Astrocyte (in vitro differentiated cells and primary cell): ENCODE data around the gene POC1B. TPM values are rescaled to one million over a fixed set of nuclear protein-coding genes. Genes with fewer than 3 reads are reported as not detected.

Source experiments
- DNase-seq: peaks from one replicate; pipeline ENCODE4 v3.0.0-alpha.2; 2010; ENCODE audit warnings: low read depth
- FAIRE-seq: peaks from 2 replicates; lab custom pipeline; 2011; peaks lifted over from hg19 to GRCh38; lab: Jason Lieb, UNC
- H2AFZ ChIP-seq: 2 replicates; pipeline ENCODE4 v1.6.0; 2012; ENCODE audit warnings: low read depth, low read length, inconsistent platforms
- H3K27ac ChIP-seq: 2 replicates; pipeline ENCODE4 v1.5.1; 2011; ENCODE audit warnings: low read depth, low read length, inconsistent platforms
- H3K27me3 ChIP-seq: 2 replicates; pipeline ENCODE4 v1.6.0; 2011; ENCODE audit warnings: low read length, inconsistent platforms; ENCODE audit not compliant: insufficient read depth
- H3K36me3 ChIP-seq: 2 replicates; pipeline ENCODE4 v1.5.1; 2011; ENCODE audit warnings: low read length, inconsistent platforms; ENCODE audit not compliant: insufficient read depth
- H3K4me1 ChIP-seq: 2 replicates; pipeline ENCODE4 v1.5.1; 2011; ENCODE audit warnings: low read length, inconsistent platforms; ENCODE audit not compliant: insufficient read depth
- H3K4me2 ChIP-seq: 2 replicates; pipeline ENCODE4 v1.6.0; 2012; ENCODE audit warnings: low read length, inconsistent platforms
- H3K4me3 ChIP-seq: 2 replicates; pipeline ENCODE4 v1.5.1; 2011; ENCODE audit warnings: low read depth, mild to moderate bottlenecking, low read length, inconsistent platforms; ENCODE audit not compliant: insufficient read depth
- H3K79me2 ChIP-seq: 2 replicates; pipeline ENCODE4 v1.6.0; 2012; ENCODE audit warnings: mild to moderate bottlenecking, low read length, inconsistent platforms; ENCODE audit not compliant: insufficient read depth
- H3K9ac ChIP-seq: 2 replicates; pipeline ENCODE4 v1.6.0; 2012; ENCODE audit warnings: mild to moderate bottlenecking, low read length, inconsistent platforms
- H3K9me3 ChIP-seq: 2 replicates; pipeline ENCODE4 v1.5.1; 2012; ENCODE audit warnings: low read depth, mild to moderate bottlenecking, low read length, inconsistent platforms; ENCODE audit not compliant: insufficient read depth
- H4K20me1 ChIP-seq: 2 replicates; pipeline ENCODE4 v1.6.0; 2012; ENCODE audit warnings: low read length, inconsistent platforms; ENCODE audit not compliant: insufficient read depth
- H3K27ac Mint-ChIP-seq: one replicate; pipeline ENCODE4 v1.8.0; 2021; ENCODE audit warnings: mild to moderate bottlenecking, mixed read lengths; ENCODE audit not compliant: unreplicated experiment
- H3K27me3 Mint-ChIP-seq: one replicate; pipeline ENCODE4 v1.8.0; 2021; ENCODE audit warnings: low read depth, mixed read lengths; ENCODE audit not compliant: unreplicated experiment
- H3K36me3 Mint-ChIP-seq: one replicate; pipeline ENCODE4 v1.8.0; 2021; ENCODE audit warnings: low read depth, mixed read lengths; ENCODE audit not compliant: unreplicated experiment
- H3K4me1 Mint-ChIP-seq: one replicate; pipeline ENCODE4 v1.8.0; 2021; ENCODE audit warnings: low read depth, mixed read lengths; ENCODE audit not compliant: unreplicated experiment
- H3K4me3 Mint-ChIP-seq: one replicate; pipeline ENCODE4 v1.8.0; 2021; ENCODE audit warnings: mild to moderate bottlenecking, moderate library complexity, mixed read lengths; ENCODE audit not compliant: unreplicated experiment
- H3K9me3 Mint-ChIP-seq: one replicate; pipeline ENCODE4 v1.8.0; 2021; ENCODE audit warnings: mild to moderate bottlenecking, mixed read lengths; ENCODE audit not compliant: unreplicated experiment
- EZH2 ChIP-seq: IDR thresholded peaks from 2 replicates; pipeline ENCODE4 v1.6.1; 2012; ENCODE audit warnings: mild to moderate bottlenecking, low read length, inconsistent platforms; ENCODE audit not compliant: insufficient read depth
- total RNA-seq: library from RNA; stranded (reverse); gene quantifications from 2 replicates; pipeline ENCODE4 v1.2.1, GENCODE V29; 2021
- TF ChIP-seq, protein P1 (sequence below): IDR thresholded peaks from 2 replicates; pipeline ENCODE4 v1.5.1; 2011; ENCODE audit warnings: low read depth, mild to moderate bottlenecking, inconsistent platforms, low read length, moderate library complexity; ENCODE audit not compliant: insufficient read depth

The POC1B gene
- total RNA-seq, 1 donor from 2014 or later = 10.6 TPM

DNA sequence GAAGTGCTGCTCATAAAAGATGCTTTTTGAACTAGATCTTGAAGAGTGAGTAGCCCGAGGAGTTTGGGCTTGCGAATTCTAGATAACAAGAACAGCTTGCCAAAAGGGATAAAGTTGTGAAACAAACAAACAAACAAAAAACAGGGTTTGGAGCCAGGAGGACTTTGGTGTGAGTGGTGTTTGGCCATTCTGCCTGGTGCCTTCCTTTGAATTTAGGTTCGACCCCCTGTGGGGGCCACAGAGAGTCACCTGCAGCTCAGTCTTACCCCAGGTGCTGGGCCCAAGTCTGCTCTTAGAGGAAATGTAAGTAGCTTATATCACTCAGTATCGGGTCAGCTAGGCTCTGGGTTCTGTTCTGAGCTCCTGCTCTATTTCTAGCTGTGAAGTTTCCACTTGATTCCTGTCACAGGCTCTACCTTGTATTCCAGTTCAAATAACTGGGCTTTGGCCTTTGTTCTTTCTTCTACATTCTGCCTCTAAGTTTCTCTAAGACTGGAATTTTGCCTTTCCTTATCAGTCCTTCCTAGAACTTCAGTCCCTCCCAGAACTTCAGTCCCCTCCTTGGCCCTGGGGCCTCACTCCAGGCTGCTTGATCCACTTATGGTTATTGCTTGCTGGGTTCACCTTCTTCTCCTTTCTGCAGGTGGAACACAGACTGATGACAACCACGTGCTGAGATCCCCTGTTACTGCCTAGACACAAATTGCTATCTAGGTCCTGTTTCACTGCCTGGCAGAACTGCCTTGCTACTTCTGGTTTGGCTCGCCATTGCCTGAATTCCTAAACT is 153.1 kb downstream of the POC1B start:
- Histone ChIP-seq H2AFZ (no peak overlapping the region), H3K4me2 (peak overlapping the region; percentile 61), H3K4me1 (peaks cover 44% of the 10 kb centered on the region), H3K36me3 (no peaks in the 10 kb centered on the region), H3K4me3 (no peak overlapping the region), H3K9me3 (no peaks in the 10 kb centered on the region), H3K79me2 (no peaks in the 10 kb centered on the region), H3K27me3 (no peaks in the 10 kb centered on the region), H3K27ac (peak overlapping the region; percentile 0), H4K20me1 (no peaks in the 10 kb centered on the region), H3K9ac (no peak overlapping the region)
- TF ChIP-seq, protein P1, sequence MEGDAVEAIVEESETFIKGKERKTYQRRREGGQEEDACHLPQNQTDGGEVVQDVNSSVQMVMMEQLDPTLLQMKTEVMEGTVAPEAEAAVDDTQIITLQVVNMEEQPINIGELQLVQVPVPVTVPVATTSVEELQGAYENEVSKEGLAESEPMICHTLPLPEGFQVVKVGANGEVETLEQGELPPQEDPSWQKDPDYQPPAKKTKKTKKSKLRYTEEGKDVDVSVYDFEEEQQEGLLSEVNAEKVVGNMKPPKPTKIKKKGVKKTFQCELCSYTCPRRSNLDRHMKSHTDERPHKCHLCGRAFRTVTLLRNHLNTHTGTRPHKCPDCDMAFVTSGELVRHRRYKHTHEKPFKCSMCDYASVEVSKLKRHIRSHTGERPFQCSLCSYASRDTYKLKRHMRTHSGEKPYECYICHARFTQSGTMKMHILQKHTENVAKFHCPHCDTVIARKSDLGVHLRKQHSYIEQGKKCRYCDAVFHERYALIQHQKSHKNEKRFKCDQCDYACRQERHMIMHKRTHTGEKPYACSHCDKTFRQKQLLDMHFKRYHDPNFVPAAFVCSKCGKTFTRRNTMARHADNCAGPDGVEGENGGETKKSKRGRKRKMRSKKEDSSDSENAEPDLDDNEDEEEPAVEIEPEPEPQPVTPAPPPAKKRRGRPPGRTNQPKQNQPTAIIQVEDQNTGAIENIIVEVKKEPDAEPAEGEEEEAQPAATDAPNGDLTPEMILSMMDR = no peak
- DNase-seq = no peak
- H3K27me3 Mint-ChIP-seq = no peaks in the 10 kb centered on the region
- peaks cover 63% of the 10 kb centered on the region for H3K4me1 Mint-ChIP-seq
- peak overlapping the region; percentile 72 for H3K27ac Mint-ChIP-seq
- no peak overlapping the region for H3K4me3 Mint-ChIP-seq
- no peak for FAIRE-seq
- no peaks in the 10 kb centered on the region for H3K36me3 Mint-ChIP-seq
- no peaks in the 10 kb centered on the region for H3K9me3 Mint-ChIP-seq

DNA sequence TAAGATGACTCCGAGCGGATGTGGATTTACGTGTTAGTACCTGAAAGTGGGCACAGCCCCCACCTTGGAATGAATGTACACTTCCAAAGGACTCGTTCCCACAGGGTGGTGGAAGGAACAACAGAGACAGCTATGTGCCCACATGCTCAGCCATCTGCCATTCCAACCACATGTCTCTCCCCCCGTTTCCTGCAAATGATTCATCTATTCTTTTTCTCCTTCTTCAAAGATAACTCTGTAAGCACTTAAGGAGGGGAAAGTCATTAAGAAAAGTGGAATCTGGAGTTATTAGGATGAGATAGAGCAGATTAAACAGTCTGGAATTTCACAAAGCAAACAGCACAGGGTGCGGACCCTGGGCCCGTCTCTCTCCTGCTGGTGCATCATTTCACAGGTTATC is 155.0 kb downstream of the POC1B start:
- H3K36me3 Mint-ChIP-seq = no peaks in the 10 kb centered on the region
- H3K4me3 Mint-ChIP-seq = peak overlapping the region; percentile 28
- no peak overlapping the region for H2AFZ ChIP-seq
- FAIRE-seq (peak; percentile 75), DNase-seq (peak; percentile 97)
- no peaks in the 10 kb centered on the region for H3K27me3 Mint-ChIP-seq
- peak overlapping the region; percentile 77 for H3K27ac Mint-ChIP-seq
- peaks cover 57% of the 10 kb centered on the region for H3K4me1 Mint-ChIP-seq
- peaks cover 38% of the 10 kb centered on the region for H3K4me1 ChIP-seq
- H3K27me3 ChIP-seq = no peaks in the 10 kb centered on the region
- H3K9me3 Mint-ChIP-seq = no peaks in the 10 kb centered on the region
- no peaks in the 10 kb centered on the region for H4K20me1 ChIP-seq
- peak overlapping the region; percentile 7 for H3K9ac ChIP-seq
- no peaks in the 10 kb centered on the region for H3K79me2 ChIP-seq
- H3K4me2 ChIP-seq = peak overlapping the region; percentile 61
- H3K4me3 ChIP-seq = no peak overlapping the region
- peak overlapping the region; percentile 50 for H3K27ac ChIP-seq
- no peaks in the 10 kb centered on the region for H3K9me3 ChIP-seq
- no peaks in the 10 kb centered on the region for H3K36me3 ChIP-seq
- TF ChIP-seq, protein P1 = no peak
- TF ChIP-seq EZH2 = no peak

DNA sequence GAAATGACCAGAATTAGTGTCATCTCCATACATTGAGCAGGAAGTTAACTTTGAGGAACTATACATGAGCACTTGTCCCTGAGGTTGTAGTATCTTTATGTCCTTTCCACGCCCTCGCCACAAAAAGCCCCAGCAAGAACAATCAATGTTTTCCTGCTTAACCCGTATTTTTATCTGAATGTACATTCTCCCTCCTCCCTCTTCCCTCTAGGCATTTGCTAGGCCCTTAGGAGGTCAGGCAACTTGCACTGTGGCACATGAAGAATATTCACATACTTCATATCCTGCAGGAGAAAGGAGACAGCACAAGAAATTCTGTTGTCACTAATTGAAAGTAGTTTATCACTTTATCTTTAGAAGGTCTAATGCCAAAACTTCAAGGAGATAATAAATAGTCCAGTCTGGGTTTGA is 155.4 kb downstream of the POC1B start:
- H3K4me3 Mint-ChIP-seq = no peak overlapping the region
- no peaks in the 10 kb centered on the region for H3K27me3 ChIP-seq
- H3K36me3 ChIP-seq = no peaks in the 10 kb centered on the region
- peak overlapping the region; percentile 50 for H3K27ac ChIP-seq
- peak overlapping the region; percentile 77 for H3K27ac Mint-ChIP-seq
- TF ChIP-seq EZH2 = no peak
- TF ChIP-seq, protein P1 = no peak
- H3K9me3 ChIP-seq = no peaks in the 10 kb centered on the region
- no peak overlapping the region for H3K4me3 ChIP-seq
- no peaks in the 10 kb centered on the region for H3K27me3 Mint-ChIP-seq
- H3K36me3 Mint-ChIP-seq = no peaks in the 10 kb centered on the region
- H3K9ac ChIP-seq = peak overlapping the region; percentile 7
- peaks cover 34% of the 10 kb centered on the region for H3K4me1 ChIP-seq
- H4K20me1 ChIP-seq = no peaks in the 10 kb centered on the region
- H3K4me2 ChIP-seq = peak overlapping the region; percentile 61
- H3K4me1 Mint-ChIP-seq = peaks cover 53% of the 10 kb centered on the region
- no peaks in the 10 kb centered on the region for H3K9me3 Mint-ChIP-seq
- FAIRE-seq = no peak
- no peak for DNase-seq
- H3K79me2 ChIP-seq = no peaks in the 10 kb centered on the region
- no peak overlapping the region for H2AFZ ChIP-seq
